PC-9 (cell line): ENCODE results near the gene SNAP47. TPM values are rescaled to one million over a fixed set of nuclear protein-coding genes. Genes with fewer than 3 reads are reported as not detected.

Source experiments
- BruUV-seq: library from RNA; stranded (reverse); fragments of 400-500 nt; replicated peaks from 2 replicates; lab custom pipeline; 2021; lab: Mats Ljungman, UMichigan
- CTCF ChIA-PET: fragments of 300-600 bp; sonication (Branson Sonifier 250); formaldehyde crosslinking; loops from one replicate; lab custom pipeline; 2022; ENCODE audit warnings: antibody characterized with exemption; lab: Charles Lee
- POLR2A ChIA-PET: fragments of 300-600 bp; sonication (Branson Sonifier 250); formaldehyde crosslinking; loops from one replicate; lab custom pipeline; 2022; ENCODE audit warnings: antibody characterized with exemption; ENCODE audit not compliant: unreplicated experiment; lab: Charles Lee
- DNase-seq, 2 experiments: peaks; one replicate each; pipeline versions ENCODE4 v3.0.0 to v3.0.0-alpha.2; 2015 to 2022; ENCODE audit warnings: mixed read lengths in 1 of 2
- H2AFZ ChIP-seq: fragments of 200-600 bp; sonication (generic); 2 replicates; pipeline ENCODE4 v1.8.1; 2017; ENCODE audit warnings: antibody characterized with exemption
- H3F3A ChIP-seq: fragments of 200-600 bp; sonication (generic); 2 replicates; pipeline ENCODE4 v1.8.1; 2017; ENCODE audit warnings: antibody characterized with exemption, mild to moderate bottlenecking, low read depth; ENCODE audit not compliant: insufficient read depth
- H3K27ac ChIP-seq: fragments of 200-600 bp; sonication (generic); 2 replicates; pipeline ENCODE4 v1.6.1; 2016; ENCODE audit warnings: mixed run types
- H3K27me3 ChIP-seq: fragments of 200-600 bp; sonication (generic); 2 replicates; pipeline ENCODE4 v1.6.1; 2016; ENCODE audit warnings: low read depth, mixed run types; ENCODE audit not compliant: insufficient read depth
- H3K36me3 ChIP-seq: fragments of 200-600 bp; sonication (generic); 2 replicates; pipeline ENCODE4 v1.6.1; 2016; ENCODE audit warnings: low read depth, mixed run types
- H3K4me1 ChIP-seq: fragments of 200-600 bp; sonication (generic); replicated peaks from 2 replicates; pipeline ENCODE4 v1.6.1; 2016; ENCODE audit warnings: mixed run types; ENCODE audit not compliant: insufficient read depth
- H3K4me2 ChIP-seq: fragments of 200-600 bp; sonication (generic); 2 replicates; pipeline ENCODE4 v1.6.1; 2017; ENCODE audit warnings: mixed run types
- H3K4me3 ChIP-seq: fragments of 200-600 bp; sonication (generic); 2 replicates; pipeline ENCODE4 v1.6.1; 2016; ENCODE audit warnings: mixed run types
- H3K79me2 ChIP-seq: fragments of 200-600 bp; sonication (generic); 2 replicates; pipeline ENCODE4 v1.6.1; 2017; ENCODE audit warnings: low read depth, mixed run types
- H3K9me2 ChIP-seq: fragments of 200-600 bp; sonication (generic); 2 replicates; pipeline ENCODE4 v1.8.1; 2017; ENCODE audit warnings: mild to moderate bottlenecking; ENCODE audit not compliant: insufficient read depth
- H3K9me3 ChIP-seq: fragments of 200-600 bp; sonication (generic); 2 replicates; pipeline ENCODE4 v1.8.1; 2016; ENCODE audit warnings: low read depth; ENCODE audit not compliant: insufficient read depth
- H4K20me1 ChIP-seq: fragments of 200-600 bp; sonication (generic); 2 replicates; pipeline ENCODE4 v1.8.1; 2017; ENCODE audit not compliant: insufficient read depth
- CTCF ChIP-seq: fragments of 200-600 bp; sonication (generic); conservative IDR thresholded peaks from 2 replicates; pipeline ENCODE4 v1.6.1; 2017; ENCODE audit warnings: mixed run types, antibody characterized with exemption, mild to moderate bottlenecking, moderate library complexity
- EZH2 ChIP-seq: fragments of 200-600 bp; sonication (generic); IDR thresholded peaks from 2 replicates; pipeline ENCODE4 v1.8.0; 2017; ENCODE audit warnings: antibody characterized with exemption, low read depth
- intact Hi-C: fragments of 100-400 bp; cut with micrococcal nuclease; formaldehyde crosslinking; loops from one replicate; pipeline ENCODE4 v1.10.0; 2022; ENCODE audit not compliant: unreplicated experiment
- total RNA-seq: library from RNA; stranded (reverse); gene quantifications from 2 replicates; pipeline ENCODE4 v1.2.3, GENCODE V29; 2021

Gene SNAP47
- total RNA-seq, 1 experiment from 2014 or later = 70.2 TPM

- H3K9me2 ChIP-seq = no peaks in the 10 kb centered on the region
- no peaks in the 10 kb centered on the region for H3K4me1 ChIP-seq
- no peak overlapping the region for H3K4me2 ChIP-seq
- no peak for TF ChIP-seq CTCF
- no peak for TF ChIP-seq EZH2
- POLR2A ChIA-PET = no interaction called here
- no peaks in the 10 kb centered on the region for H3K36me3 ChIP-seq
- no peaks in the 10 kb centered on the region for H3K9me3 ChIP-seq
- no peaks in the 10 kb centered on the region for H3K27me3 ChIP-seq
- H3K4me3 ChIP-seq = no peak overlapping the region
- BruUV-seq = no TSS peak
- no peaks in the 10 kb centered on the region for H3K79me2 ChIP-seq
- H2AFZ ChIP-seq = no peak overlapping the region
- no peak overlapping the region for H3K27ac ChIP-seq
- H4K20me1 ChIP-seq = peaks cover 1% of the 10 kb centered on the region; the same call in 1 of the 2 replicates
- DNase-seq = no peak
- intact Hi-C loops = no loop called here
- H3F3A ChIP-seq = no peaks in the 10 kb centered on the region; the same call in 1 of the 2 replicates
- CTCF ChIA-PET = no interaction called here
Measured at GRCh38 chr1:227780101-227781044, 45.1 kb downstream of the SNAP47 start.

- H3K27ac ChIP-seq = no peak overlapping the region
- H3F3A ChIP-seq = no peaks in the 10 kb centered on the region; the same call in 1 of the 2 replicates
- no peak overlapping the region for H3K4me3 ChIP-seq
- no peaks in the 10 kb centered on the region for H3K27me3 ChIP-seq
- H3K4me2 ChIP-seq = no peak overlapping the region
- no peaks in the 10 kb centered on the region for H3K36me3 ChIP-seq
- no peaks in the 10 kb centered on the region for H3K79me2 ChIP-seq
- DNase-seq = no peak
- H2AFZ ChIP-seq = no peak overlapping the region
- BruUV-seq = no TSS peak
- H4K20me1 ChIP-seq = no peaks in the 10 kb centered on the region; the same call in 1 of the 2 replicates
- no peaks in the 10 kb centered on the region for H3K9me2 ChIP-seq
- POLR2A ChIA-PET = no interaction called here
- H3K4me1 ChIP-seq = no peaks in the 10 kb centered on the region
- H3K9me3 ChIP-seq = no peaks in the 10 kb centered on the region
- intact Hi-C loops = no loop called here
- CTCF ChIA-PET = no interaction called here
- TF ChIP-seq CTCF = no peak
- TF ChIP-seq EZH2 = no peak
Measured at GRCh38 chr1:227781314-227781930, 46.2 kb downstream of the SNAP47 start.

- H3K9me2 ChIP-seq = no peaks in the 10 kb centered on the region
Measured at GRCh38 chr1:227782226-227782625, 47.0 kb downstream of the SNAP47 start.

More at GRCh38 chr1:227782226-227782625, 47.0 kb downstream of the SNAP47 start:
- no peak for TF ChIP-seq EZH2
- TF ChIP-seq CTCF = no peak
- no TSS peak for BruUV-seq
- no peak overlapping the region for H3K4me3 ChIP-seq
- no peak for DNase-seq
- H3F3A ChIP-seq = no peaks in the 10 kb centered on the region; the same call in 1 of the 2 replicates
- H3K9me3 ChIP-seq = no peaks in the 10 kb centered on the region
- no peak overlapping the region for H3K4me2 ChIP-seq
- POLR2A ChIA-PET = no interaction called here
- H3K27me3 ChIP-seq = no peaks in the 10 kb centered on the region
- CTCF ChIA-PET = no interaction called here
- no peak overlapping the region for H3K27ac ChIP-seq
- no peaks in the 10 kb centered on the region; the same call in 1 of the 2 replicates for H4K20me1 ChIP-seq
- H2AFZ ChIP-seq = no peak overlapping the region
- H3K4me1 ChIP-seq = peaks cover 3% of the 10 kb centered on the region; the same call in 1 of the 2 replicates
- H3K79me2 ChIP-seq = no peaks in the 10 kb centered on the region
- intact Hi-C loops = no loop called here
- no peaks in the 10 kb centered on the region for H3K36me3 ChIP-seq
